Anterior cingulate cortex (tissue), 58 donors: Measurements from ENCODE around the gene SEC23A.
"Not testable (repeated sequence)": the region's sequence is repeated elsewhere in the genome, so short reads cannot be mapped to it uniquely, and the experiment has no call there.

ENCODE experiments used
- DNase-seq, 58 donors: peaks; one replicate each; lab custom pipeline; 2025; lab: John Stamatoyannopoulos, UW

Gene SEC23A

DNA sequence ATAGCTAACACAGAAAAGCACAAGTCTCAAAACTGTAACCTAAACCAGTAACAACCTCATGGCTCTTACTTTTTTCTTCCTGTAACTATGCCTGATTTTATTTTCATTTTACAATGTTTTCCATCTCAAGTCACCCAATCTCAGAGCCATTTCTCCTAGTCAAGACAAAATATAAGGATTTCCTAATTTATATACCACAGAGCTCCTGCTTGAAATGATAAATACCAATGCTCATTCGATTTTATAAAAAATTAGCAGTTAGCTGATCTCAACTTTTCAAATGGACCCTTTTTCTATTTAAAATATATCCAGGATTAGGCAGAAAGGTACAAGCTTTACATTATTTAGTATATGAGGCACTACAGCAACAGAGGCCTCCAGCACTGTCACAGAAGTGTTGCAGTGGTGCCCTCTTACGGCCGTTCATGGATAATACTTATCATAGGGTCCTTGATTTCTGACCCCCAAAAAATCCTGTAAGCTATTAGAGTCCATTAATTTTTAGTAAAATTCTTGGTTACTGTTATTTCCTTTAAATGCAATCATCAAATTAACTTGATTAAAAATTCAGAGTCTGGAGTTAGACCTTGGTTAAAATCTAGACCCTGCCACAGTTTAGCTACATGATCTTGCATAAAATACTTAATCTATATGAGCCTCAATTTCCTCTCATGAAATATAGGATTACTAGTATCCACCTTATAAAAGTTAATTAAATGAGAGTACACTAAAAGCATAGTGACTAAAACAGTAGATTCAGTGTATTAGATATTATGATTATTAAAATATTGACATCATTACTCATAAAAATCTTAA, 68.3 kb downstream of the SEC23A start:
- DNase-seq, result peak in 3 of 58 donors; percentile 6 to 10 (median 6)

DNA sequence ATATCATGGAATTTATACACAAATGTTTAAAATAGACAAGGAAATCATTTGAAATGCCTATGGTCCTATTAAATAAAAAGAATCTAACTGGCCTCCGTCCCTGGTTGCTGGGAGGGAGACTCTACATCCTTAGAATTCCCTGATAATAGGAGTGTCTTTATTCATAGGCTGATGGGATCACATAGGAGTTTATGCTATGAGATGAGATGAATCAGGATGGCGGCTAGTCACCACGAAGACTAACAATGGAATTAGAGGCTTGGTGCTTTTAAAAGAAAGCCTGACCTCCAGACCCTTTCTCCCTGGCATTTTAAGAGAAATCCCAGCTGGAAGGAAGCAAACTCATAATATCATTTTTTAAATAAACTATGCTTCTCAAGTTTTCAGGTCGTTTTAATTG, 69.7 kb downstream of the SEC23A start:
- DNase-seq, result no peak

DNA sequence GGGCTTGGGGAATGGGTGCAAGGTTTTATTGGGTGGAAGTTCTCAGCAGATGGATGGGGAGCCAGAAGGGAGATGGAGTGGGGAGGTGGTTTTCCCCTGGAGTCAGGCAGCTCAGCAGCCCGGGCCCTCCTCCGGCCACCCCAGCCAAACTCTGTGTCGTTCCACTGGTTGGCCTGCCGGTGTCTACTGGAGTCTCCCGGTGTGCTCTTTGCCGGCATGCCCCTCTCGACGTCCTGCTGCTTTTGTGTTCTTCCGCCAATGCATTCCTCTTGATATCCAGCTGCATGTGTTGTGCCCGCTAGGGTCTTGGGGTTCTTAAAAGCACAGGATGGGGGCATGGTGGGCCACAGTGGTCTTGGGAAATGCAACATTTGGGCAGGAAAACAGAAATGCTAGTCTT, 72.8 kb downstream of the SEC23A start:
- DNase-seq, result no peak

DNA sequence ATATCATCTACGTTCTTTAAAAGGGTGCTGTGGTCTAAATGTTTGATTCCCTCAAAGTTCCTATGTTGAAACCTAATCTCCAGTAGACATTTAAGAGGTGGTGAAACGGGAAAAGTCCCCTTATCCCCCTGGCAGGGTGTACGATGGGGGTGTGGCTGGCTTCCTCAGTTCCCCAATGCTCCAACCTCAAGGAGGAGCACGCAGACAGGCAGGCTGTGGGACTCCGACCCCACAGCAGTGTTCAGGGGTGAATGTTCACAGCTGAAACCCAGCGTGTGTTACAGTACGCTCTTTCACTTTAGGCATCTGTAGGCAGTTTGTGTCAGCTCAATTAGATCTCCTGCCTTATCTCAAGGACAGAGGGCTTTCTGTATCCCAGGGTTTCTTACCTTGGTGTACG, 73.2 kb downstream of the SEC23A start:
- no peak for DNase-seq

DNA sequence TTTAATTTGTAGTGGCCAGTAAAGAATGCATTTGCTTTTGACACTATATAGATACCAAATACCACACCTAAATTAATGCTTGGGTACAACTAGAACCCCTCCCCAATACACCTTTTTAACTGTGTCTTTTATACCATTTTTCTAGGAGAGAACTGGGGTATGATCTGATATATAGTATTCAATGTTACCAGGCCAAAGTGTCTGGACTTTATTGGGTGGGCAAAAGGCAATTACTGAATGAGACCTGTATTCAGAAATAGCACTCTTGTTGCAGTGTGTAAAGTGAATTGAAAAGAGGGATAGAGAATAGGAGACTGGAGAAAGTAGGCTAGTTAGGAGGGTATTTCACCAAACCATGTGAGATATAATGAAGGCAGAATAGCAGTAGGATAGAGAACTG, 74.4 kb downstream of the SEC23A start:
- no peak for DNase-seq

DNA sequence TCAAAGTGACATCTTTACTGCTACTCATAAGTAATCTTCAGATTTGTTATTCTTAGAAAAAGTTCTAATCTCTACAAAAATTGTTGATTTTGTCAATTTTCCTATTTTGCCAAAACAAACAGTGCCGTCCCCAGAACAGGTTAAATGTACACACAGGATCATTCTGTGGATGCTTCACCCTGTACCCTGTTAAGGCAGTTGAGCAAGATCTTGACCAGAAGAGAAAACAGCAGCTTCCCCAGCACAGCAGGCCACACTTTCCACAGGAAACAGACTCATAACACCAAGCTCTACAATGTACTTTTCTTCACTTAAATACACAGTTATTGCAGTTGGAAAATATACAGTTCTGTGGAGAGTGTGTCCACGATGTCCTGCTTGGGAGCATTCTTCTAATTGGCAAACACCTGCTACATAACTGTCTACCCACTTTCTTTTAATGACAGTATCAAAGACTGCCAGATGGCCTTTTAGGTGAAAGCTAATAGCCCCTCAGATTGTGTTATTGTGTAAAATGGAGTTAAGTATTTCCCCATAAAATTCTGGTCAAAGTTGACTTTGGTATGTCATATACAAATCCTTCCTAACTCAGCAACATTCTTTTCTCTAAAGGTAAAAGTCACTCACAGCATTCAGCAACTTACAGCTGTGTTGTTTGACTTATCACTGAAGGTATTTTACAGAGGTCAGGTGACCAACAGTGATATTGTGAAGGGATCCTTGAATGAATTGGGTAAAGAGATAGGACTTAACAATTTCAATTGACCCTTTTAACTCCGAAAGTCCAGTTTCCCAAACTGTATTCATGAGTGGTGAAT, 77.0 kb downstream of the SEC23A start:
- no peak for DNase-seq

DNA sequence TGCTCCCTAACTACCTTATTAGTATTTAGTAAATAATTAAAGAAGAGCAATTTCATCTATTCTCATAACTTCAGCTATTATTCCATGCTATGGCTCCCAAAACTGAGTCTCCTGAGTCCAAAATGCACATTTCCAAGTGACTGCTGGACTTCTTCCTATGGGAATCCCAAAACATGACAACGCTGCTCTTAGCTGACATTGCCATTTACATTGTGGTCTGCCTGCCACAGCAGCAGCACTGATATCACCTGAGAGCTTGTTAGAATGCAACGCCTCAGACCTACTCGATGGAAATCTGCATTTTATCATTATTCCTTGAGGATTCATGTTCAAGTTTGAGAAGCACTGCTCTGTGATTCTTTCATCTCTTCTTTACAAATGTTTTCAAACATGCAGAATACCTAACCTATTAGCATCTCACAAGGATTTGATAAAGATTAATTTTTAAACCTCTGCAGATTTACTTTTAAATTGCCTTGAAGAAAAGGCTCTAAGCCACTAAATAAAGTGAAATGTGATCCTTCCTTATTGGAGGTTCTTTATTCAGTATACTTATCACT, 77.7 kb downstream of the SEC23A start:
- no peak for DNase-seq

DNA sequence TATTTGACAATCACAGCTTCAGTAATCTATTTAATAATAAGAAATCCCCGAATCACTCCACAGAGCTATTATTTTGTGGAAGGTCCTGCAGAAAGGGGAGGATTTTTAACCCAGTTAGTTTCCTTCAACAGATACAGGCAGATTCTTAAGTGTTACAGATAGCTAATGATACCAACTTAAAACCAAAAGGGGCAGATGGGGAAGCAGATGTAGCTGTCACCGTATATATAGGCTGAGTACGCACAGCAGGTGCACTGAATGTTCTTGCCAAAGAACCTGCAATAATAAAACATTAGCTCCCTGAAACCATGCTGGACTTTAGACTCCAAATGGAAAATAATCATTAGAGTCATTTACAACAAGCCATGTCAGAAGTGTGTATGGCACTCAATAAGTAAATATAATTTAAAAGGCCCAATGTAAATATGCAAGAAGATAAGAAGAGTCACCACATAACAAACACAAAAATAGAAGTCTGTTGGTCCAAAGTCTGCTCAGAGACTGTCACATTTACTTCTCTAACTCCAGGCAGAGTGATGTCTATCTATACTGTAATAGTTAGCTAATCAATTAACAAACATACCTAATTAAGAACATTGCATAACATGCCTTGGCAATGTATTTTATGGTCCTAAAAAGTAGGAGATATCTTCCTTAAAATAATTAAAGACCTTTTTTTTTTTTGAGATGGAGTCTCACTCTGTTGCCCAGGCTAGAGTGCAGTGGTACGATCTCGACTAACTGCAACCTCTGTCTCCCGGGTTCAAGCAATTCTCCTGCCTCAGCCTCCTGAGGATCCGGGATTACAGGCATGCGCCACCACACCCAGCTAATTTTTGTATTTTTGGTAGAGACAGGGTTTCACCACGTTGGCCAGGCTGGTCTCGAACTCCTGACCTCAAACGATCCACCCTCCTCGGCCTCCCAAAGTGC, 78.8 kb downstream of the SEC23A start:
- peak in 1 of 58 donors; percentile 6 for DNase-seq

DNA sequence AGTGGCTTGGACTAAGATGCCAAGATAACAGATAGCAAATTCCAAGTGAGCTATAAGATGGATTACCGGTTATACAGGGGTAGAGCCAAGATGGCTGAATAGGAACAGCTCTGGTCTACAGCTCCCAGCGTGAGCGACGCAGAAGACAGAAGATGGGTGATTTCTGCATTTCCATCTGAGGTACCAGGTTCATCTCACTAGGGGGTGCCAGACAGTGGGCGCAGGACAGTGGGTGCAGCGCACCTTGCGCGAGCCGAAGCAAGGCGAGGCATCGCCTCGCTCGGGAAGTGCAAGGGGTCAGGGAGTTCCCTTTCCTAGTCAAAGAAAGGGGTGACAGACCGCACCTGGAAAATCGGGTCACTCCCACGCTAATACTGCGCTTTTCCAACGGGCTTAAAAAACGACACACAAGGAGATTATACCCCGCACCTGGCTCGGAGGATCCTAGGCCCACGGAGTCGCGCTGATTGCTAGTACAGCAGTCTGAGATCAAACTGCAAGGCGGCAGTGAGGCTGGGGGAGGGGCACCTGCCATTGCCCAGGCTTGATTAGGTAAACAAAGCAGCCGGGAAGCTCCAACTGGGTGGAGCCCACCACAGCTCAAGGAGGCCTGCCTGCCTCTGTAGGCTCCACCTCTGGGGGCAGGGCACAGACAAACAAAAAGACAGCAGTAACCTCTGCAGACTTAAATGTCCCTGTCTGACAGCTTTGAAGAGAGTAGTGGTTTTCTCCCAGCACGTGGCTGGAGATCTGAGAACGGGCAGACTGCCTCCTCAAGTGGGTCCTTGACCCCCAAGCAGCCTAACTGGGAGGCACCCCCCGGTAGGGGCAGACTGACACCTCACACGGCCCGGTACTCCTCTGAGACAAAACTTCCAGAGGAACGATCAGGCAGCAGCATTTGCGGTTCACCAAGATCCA, 85.7 kb downstream of the SEC23A start:
- DNase-seq, result not testable (repeated sequence)

DNA sequence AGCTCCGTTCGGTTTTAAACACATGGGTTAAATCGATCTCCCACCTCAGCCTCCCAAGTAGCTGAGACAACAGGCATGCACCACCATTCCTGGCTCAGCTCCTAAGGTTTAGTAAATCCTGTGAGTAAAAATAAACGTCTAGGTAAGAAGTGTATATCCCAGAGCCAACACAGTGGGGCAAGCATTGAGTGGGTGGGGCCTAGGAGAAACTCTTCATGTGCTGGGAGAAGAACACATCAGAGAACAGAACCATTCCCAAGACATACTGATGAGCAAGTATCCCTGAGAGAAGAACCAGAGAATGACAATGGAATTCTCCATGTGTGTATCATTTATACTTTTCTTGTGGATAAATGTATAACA, 86.3 kb downstream of the SEC23A start:
- DNase-seq, result no peak

DNA sequence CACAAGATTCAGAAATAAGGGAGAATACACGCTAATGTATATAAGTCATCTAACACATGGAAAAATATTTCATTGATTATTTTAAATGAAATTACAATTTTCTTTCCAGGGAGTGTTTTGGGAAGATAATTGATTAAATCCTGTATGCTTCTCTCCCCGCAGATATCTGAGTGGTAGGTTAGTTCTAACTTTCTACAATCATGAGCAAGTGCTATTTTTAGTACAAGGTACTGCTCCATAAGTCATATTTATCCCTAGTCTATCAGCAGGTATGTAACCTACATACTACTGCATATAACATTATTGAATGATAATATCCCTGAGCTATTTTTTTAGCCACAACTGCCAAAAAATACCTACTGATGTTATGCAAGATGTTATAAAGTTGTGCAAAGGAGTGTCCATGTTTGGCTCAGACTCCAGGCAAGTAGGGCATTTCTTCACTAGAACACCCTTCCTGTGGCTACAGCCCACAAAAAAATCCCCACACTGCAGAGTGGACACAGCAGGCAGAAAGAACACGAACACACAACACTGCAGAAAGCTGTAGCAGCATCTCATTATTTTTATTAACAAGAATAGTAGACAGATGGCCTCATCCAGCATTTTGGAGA, 87.0 kb downstream of the SEC23A start:
- no peak for DNase-seq

DNA sequence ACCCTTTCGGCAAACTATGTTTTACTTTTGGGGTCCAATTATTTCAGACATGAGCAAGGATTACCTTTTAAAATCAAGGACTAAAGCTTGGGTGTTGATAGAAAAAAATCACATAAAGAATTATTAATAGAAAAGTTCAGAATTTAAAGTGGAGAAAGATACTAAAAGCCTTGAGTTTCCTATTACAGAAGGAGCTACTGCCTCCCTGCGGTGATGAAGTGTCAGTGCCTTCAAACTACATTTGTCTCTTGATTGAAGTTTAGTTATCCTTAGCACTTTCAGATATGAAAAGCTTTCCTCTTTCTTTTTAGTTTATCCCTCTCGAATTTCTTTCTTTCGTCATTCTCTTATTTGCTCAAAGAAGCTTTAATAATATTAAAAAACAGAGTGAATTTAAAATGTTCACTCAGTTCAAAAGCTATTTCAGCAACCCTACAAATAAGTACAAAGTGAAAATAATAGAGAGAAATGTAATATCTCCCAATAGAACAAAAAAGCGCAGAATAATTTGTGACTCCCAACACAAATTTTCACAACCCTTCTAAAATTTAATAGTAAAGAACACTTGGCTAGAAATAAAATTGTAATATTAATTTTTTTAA, 87.6 kb downstream of the SEC23A start:
- peak in 19 of 58 donors; percentile 5 to 46 (median 19) for DNase-seq

DNA sequence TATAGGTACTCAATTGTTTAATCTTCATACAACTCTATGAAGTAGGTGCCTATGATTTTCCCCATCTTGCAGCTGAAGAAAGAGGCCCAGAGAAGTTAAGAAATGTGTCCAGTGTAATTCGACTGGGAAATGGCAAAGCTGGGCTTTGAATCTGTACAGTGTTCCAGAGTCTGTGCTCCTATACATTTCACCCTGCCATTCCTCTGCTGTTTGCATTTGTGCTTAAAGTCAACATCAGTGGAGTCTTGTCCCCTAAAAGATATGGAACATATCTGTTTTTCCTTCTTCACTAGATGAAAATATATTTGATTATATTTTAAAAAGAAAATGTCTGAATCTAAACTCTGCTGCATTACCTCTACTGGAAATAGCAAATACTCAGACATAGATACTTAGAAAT, 88.6 kb downstream of the SEC23A start:
- DNase-seq, result no peak

DNA sequence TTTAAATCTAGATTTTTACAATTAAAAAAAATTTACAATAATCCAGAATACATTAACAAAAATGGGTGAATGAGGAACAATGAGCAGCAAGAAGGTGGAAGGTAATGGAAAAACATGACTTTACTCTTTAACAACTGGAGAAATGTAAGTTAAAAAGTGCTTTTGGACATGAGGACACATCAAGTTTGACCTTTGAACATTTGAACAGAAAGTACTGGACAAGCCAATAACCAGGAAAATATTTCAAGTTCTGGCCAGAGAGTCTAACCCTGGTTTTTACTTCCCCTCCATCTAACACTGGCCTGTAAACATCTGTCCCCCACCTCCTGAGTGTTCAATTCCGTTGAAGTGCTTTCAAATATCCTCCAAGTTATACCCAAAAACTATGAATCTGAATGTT, 94.1 kb downstream of the SEC23A start:
- DNase-seq, result not testable (repeated sequence)

DNA sequence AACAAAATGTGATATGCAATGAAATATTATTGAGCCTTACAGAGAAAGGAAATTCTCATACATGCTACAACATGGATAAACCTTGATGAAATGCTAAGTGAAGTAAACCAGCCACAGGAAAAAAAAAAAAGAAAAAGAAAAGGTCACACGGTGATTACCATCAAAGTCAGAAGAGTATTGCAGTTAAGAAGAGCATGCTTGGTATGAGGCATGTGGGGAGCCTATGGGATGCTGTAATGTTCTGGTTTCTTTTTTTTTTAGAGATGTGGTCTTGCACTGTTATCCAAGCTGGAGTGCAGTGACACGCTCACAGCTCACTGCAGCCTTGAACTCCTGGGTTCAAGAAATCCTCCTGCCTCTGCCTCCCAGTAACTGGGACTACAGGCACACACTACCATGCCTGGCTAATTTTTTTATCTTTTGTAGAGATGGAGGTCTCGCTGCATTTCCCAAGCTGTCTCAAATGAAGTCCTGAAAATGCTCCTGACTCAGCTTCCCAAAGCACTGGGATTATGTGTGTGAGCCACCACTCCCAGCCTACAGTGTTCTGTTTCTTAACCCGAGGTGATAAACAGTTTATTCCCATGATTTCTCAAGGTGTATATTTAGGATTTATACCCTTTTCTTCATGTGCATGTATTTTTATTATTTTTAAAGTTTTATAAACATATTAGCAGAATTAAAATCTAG, 96.2 kb downstream of the SEC23A start:
- DNase-seq, result no peak

DNA sequence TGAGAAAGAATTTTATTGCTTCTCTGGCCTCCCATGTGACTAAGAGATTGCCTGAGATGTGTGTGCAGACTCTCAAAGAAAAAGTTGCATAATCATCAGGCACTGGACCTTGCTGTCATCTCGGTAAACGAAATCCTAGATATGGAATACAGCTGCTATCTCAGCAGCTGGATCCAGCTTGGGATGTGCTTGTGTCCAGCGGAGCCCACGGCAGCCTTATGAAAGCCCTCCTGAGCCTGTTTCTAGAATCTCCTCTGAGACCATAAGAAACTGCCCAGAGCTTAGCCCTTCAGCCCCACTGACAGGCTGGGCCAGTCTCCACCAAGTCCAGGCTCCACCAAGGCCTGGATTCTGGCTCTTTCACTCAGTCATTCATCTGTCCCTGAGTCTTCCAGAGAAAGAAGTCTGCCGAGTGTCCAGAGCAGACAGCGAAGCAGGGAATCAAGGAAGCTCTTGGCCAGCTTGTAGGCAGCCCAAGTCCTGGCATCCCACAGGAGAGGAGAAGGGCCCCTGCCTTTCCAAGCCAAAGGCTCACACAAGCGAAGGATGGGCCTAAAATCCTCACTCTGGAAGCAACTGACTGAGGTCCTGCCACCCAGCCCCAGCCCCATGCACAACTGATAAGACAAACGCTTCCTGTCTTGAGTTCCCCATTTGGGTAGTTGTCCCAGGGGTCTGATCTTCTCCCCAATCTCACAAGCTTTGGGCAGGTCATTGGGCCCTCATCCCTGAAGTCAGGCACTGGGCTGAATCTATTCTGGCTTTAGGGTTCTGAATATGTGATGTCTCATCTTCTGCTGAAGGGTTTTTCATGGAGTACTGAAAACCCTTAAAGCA, 97.8 kb downstream of the SEC23A start:
- DNase-seq, result no peak

DNA sequence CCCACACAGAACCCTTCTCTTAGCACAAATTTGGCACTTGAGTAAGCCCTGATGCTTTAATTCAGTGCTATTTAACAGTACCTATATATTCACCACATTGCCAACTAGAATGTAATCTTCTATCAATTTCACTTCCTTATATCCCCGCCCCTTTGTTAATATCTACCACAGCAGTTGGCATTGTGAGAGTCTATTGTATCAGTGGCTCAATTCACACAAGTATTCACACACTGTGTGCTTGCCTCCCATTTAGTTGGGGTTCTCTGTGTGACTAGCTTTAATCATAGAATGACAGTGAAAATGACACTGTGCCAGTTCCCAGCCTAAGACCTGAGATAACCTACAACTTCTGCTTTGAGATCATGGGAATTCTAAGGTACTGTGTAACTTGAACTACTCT, 103.1 kb downstream of the SEC23A start:
- no peak for DNase-seq
